Stimulated activated effector memory CD8-positive, alpha-beta T cell treated with anti-CD3 and anti-CD28 coated beads, Interleukin-12 subunit alpha, Interleukin-12 subunit beta, amount 100 ng/mL, for 72 hours (primary cell): ENCODE data around the gene TNFRSF11A.

Experiments used
- ATAC-seq: fragments of 150-1000 bp; cut with Tn5 transposase; 2 replicates; pipeline ENCODE4 v1.10.0; 2021
- DNase-seq, 2 donors: peaks; one replicate each; pipeline ENCODE4 v3.0.0; 2021 to 2022; ENCODE audit warnings: low spot score in 2 of 2
- H3K27ac Mint-ChIP-seq: one replicate; pipeline ENCODE4 v1.8.0; 2022; ENCODE audit warnings: mild to moderate bottlenecking, mixed read lengths
- H3K36me3 Mint-ChIP-seq: one replicate; pipeline ENCODE4 v1.8.0; 2022; ENCODE audit warnings: mild to moderate bottlenecking, mixed read lengths
- H3K4me1 Mint-ChIP-seq: one replicate; pipeline ENCODE4 v1.8.0; 2022; ENCODE audit warnings: mixed read lengths
- H3K4me3 Mint-ChIP-seq: one replicate; pipeline ENCODE4 v1.8.0; 2022; ENCODE audit warnings: mild to moderate bottlenecking, mixed read lengths
- H3K9me3 Mint-ChIP-seq: one replicate; pipeline ENCODE4 v1.8.0; 2022; ENCODE audit warnings: mixed read lengths

TNFRSF11A gene

DNA sequence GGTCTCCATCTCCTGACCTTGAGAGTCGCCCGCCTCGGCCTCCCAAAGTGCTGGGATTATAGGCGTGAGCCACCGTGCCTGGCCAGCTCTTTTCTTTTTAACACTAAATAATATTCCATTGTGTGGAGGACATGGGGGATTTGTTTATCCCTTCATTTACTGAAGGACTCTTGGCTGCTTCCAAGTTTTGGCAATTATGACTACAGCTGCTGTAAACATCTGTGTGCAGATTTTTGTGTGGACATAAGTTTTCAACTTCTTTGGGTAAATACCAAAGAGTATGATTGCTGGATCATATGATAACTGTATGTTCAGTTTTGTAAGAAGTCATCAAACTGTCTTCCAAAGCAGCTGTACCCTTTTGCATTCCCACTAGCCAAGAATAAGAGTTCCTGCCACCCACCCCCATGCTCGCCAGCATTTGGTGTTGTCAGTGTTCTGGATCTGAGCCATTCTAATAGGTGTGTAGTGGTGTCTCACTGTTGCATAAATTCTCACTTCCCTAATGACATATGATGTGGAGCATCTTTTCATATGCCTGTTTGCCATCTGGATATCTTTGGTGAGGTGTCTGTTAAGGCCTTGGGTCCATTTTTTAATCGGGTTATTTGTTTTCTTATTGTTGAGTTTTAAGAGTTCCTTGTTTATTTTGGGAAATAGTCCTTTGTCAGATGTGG is 52.2 kb downstream of the TNFRSF11A start:
- peaks cover 25% of the 10 kb centered on the region for H3K4me1 Mint-ChIP-seq
- no peak overlapping the region for H3K4me3 Mint-ChIP-seq
- H3K9me3 Mint-ChIP-seq = no peaks in the 10 kb centered on the region
- DNase-seq (no peak), ATAC-seq (no peak)
- H3K27ac Mint-ChIP-seq = no peak overlapping the region
- peaks cover 20% of the 10 kb centered on the region for H3K36me3 Mint-ChIP-seq

DNA sequence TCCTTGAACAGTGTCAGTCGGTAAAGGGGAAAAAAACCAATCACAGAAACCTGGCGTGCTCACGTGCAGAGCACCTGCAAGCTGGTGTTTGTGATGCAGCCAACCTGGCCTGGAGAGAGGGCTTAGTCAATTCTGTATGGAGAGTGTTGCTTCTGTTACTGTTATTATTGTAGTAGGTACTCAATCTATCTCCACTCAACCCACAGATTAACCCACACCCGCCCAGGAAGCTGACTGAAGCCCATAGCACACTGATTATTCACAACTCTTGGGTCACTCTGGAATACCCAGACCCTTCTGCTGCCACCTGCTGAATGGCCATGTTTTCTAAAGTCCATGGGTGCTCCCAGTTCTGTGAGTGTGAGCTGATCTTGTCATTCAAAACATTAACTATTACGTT is 53.9 kb downstream of the TNFRSF11A start:
- Mint-ChIP-seq H3K4me1 (peaks cover 11% of the 10 kb centered on the region), H3K9me3 (no peaks in the 10 kb centered on the region), H3K27ac (no peak overlapping the region), H3K4me3 (no peak overlapping the region), H3K36me3 (peaks cover 20% of the 10 kb centered on the region)
- peak; percentile 81 for ATAC-seq
- no peak for DNase-seq

DNA sequence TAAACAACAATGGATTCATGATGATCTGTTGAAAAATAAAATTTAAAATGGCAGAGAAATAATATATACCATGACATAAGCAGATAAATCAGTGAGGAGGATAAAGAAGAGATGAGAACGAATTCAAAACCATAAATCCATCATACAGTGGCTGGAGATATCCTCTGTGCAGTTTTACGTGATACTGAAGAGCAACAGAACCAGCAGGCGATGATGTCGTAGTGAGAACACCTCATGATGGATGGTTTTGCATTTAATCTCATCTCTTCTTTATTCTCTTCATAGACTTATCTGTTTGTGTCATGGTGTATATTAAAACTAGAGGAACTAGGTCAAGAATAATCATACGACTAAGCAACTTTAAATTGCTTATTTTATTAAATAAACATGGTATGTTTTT is 56.3 kb downstream of the TNFRSF11A start:
- ATAC-seq = no peak
- H3K36me3 Mint-ChIP-seq = peaks cover 19% of the 10 kb centered on the region

DNA sequence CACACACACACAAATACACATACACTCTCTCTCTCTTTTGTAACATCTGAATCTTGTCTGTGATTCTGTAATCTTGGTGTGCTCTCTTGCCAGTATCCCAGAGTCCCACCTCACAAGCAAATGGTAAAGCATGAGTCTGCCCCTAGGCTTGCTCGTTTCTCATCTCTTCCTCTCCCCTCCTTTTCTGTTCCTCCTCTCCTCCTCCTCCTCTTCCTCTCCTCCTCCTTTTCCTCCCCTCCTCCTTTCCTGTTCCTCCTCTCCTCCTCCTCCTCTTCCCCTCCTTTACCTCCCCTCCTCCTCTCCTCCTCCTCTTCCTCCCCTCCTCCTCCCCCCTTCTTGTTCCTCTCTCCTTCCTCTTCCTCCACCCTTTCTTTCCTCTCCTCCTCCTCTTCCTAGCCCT is 59.0 kb downstream of the TNFRSF11A start:
- Mint-ChIP-seq H3K4me1 (peaks cover 7% of the 10 kb centered on the region), H3K9me3 (no peaks in the 10 kb centered on the region), H3K4me3 (no peak overlapping the region), H3K27ac (no peak overlapping the region), H3K36me3 (peaks cover 25% of the 10 kb centered on the region)
- ATAC-seq = no peak
- DNase-seq = no peak

More for the DNA sequence above, 56.3 kb downstream of the TNFRSF11A start:
- no peak for DNase-seq
- Mint-ChIP-seq H3K4me3 (no peak overlapping the region), H3K4me1 (peaks cover 11% of the 10 kb centered on the region), H3K27ac (no peak overlapping the region), H3K9me3 (no peaks in the 10 kb centered on the region)

DNA sequence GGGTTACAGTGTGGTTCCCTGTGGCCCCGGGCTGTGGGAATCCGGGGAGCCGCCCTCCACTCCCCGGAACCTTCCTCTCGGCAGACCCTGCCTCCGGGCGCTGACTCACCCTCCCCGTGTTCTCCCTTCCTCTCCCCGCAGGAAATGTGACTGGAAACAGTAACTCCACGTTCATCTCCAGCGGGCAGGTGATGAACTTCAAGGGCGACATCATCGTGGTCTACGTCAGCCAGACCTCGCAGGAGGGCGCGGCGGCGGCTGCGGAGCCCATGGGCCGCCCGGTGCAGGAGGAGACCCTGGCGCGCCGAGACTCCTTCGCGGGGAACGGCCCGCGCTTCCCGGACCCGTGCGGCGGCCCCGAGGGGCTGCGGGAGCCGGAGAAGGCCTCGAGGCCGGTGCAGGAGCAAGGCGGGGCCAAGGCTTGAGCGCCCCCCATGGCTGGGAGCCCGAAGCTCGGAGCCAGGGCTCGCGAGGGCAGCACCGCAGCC is 59.5 kb downstream of the TNFRSF11A start:
- no peak overlapping the region for H3K4me3 Mint-ChIP-seq
- peaks cover 9% of the 10 kb centered on the region for H3K4me1 Mint-ChIP-seq
- no peak for DNase-seq
- ATAC-seq = no peak
- peaks cover 21% of the 10 kb centered on the region for H3K36me3 Mint-ChIP-seq
- H3K9me3 Mint-ChIP-seq = no peaks in the 10 kb centered on the region
- H3K27ac Mint-ChIP-seq = no peak overlapping the region

DNA sequence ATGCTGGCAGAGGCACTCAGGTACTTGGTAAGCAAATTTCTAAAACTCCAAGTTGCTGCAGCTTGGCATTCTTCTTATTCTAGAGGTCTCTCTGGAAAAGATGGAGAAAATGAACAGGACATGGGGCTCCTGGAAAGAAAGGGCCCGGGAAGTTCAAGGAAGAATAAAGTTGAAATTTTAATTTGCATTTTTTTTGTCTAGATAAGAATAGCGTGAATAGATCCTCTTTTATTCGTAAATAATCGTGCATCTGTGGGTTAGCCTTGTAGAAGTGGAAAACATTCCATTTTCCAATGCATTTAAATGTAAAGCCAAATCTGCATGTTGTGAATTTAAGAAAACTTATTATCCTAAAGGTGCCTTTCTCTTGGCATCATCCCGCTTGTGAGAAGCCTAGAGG is 61.0 kb downstream of the TNFRSF11A start:
- ATAC-seq = no peak
- DNase-seq = no peak
- Mint-ChIP-seq H3K4me1 (peaks cover 13% of the 10 kb centered on the region), H3K27ac (no peak overlapping the region), H3K36me3 (peaks cover 15% of the 10 kb centered on the region), H3K4me3 (no peak overlapping the region), H3K9me3 (no peaks in the 10 kb centered on the region)

DNA sequence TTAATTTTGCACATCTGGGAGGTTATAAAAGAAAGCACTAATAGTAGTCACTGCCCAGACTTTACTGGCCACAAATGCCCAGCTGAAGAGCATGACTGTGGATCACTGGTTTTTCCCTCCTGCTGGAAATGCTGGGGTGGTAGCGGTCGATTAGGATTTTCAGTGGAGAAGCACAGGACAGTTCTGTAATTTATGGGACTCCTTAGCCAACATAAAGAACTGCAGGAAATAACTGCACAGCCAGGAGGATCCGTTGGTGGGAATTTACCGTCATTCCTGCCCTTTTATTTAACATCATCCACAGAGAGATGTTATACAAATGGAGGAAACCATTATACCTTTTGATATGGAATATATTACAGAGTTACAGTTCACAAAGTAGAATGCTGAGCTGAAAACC is 61.5 kb downstream of the TNFRSF11A start:
- ATAC-seq = no peak
- peaks cover 13% of the 10 kb centered on the region for H3K4me1 Mint-ChIP-seq
- H3K36me3 Mint-ChIP-seq = peaks cover 15% of the 10 kb centered on the region
- H3K27ac Mint-ChIP-seq = no peak overlapping the region
- H3K4me3 Mint-ChIP-seq = no peak overlapping the region
- H3K9me3 Mint-ChIP-seq = no peaks in the 10 kb centered on the region
- no peak for DNase-seq

DNA sequence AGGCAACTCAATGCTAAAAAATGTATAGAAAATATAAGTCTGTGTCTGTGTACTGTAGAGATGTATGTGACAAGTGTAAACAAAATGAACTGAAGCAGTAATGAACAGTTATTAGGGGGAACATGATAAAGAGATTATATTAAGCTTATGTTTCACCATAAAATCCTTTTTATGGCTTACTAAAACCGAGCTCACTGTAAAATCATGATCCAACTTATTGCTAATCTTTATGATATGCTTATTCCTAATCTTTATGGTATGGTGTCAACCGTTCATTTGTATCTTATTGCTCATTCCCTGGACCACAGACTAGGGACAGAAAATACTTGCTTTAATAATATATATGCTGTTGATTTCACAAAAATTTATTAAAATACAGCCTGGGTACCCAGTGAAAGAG is 62.1 kb downstream of the TNFRSF11A start:
- Mint-ChIP-seq H3K4me3 (no peak overlapping the region), H3K36me3 (peaks cover 15% of the 10 kb centered on the region), H3K9me3 (no peaks in the 10 kb centered on the region), H3K4me1 (peaks cover 13% of the 10 kb centered on the region), H3K27ac (no peak overlapping the region)
- DNase-seq = no peak
- ATAC-seq = no peak

DNA sequence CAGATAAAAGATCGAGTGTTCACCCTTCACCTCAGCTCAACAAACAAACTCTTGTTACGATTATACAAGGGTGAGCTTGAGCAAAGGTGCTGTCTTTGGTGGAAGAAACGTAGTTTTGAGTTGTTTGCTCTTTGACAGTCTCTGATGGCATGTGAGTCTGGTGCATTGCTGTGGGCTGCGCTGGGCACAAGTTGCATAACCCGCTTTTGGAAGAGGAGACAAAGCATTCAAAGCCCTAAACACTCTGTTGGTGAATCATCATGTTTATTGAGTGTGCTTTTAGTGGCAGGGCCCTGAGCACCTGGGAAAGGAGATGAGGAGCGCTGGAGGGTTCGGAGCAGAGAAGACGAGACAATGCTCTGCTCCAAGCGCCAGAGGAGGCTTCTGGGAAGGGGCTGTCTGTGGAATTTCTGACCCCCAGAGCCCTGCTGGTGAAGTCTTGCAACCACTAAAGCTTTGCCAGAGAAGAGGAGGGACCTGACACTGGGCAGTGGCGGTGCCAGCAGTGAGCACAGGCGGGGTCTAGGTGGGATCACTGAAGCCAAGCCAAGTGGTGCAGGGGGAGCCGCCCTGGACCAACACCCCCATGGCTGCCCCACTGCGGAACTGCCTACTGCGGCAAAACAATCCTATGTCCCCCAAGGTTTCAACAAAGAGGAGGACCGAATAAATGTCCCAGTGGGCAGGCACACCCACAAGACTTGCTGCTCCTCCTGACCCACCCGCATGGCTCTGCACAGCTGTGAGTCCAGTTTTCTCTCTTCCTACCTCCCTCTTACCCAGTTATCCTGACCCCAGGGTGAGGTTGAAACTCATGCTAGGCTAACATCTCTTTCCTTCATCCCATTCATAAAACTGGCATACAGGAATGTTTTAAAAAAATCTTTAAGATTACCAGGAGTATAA is 64.0 kb downstream of the TNFRSF11A start:
- Mint-ChIP-seq H3K4me3 (no peak overlapping the region), H3K4me1 (peaks cover 13% of the 10 kb centered on the region), H3K27ac (peak overlapping the region; percentile 2), H3K9me3 (no peaks in the 10 kb centered on the region), H3K36me3 (peaks cover 23% of the 10 kb centered on the region)
- DNase-seq = no peak
- no peak for ATAC-seq

DNA sequence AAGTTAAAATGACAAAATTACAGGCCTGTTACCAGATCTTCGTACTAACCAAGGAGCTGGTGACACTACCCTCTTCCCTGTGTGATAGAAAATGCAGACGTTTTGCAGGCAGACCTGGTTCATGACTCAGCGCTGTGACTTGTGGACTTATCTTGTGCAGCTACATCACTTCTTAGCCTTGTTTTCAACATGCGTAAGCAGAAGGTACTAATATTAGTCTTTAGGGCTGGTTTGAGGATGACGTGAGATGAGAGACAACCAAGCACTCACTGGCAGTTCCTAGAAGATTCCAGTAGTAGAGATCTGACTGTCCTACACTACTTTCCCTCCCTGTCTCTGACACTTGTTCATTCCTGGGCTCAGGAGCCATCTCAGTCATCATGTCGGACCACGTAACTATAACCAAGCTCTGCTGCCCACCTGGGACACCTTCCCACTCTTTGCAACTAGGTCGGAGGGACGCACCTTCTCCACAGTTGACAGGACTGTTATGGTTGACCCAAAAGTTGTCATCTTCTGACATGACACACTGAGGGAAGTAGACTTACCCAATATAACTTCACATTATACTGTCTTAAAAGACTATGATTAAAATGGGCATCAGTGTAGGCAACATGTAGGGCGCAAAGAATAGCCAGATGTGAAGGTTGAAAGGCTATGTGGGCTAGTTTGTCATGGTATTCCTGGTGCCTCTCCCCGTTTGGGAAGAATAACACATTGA is 64.8 kb downstream of the TNFRSF11A start:
- H3K9me3 Mint-ChIP-seq = no peaks in the 10 kb centered on the region
- peak overlapping the region; percentile 2 for H3K27ac Mint-ChIP-seq

DNA sequence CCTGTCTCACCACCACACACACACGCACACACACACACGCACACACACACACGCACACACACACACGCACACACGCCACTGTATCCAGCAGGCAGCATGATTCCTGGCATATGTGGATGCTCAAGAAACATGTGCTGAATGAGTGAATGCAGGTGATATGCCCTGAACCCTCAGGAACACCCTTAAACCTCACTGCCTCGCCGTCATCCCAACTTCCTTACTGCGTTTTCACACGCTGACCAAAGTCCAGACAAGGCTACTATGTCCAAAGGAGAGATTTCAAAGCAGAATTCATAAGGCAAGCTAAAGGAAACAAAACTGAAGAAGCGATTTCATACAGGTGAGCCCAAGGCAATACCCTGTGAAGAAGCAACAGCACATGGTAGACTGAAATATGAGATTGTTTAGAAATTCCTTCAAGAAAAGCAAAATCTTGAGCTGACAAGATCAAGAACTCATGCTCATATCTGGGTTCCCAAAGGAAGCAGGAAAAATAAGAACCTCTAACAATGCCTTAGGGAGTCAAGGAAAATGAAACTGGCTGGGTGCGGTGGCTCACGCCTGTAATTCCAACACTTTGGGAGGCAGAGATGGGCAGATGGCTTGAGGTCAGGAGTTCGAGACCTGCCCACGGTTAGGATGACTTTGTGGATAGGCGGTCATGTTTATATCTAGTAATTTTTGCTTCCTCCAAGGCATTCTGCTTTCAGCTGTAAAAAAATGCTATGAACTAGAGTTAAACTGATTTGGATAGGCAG is 69.1 kb downstream of the TNFRSF11A start:
- H3K36me3 Mint-ChIP-seq = peaks cover 8% of the 10 kb centered on the region
- H3K9me3 Mint-ChIP-seq = no peaks in the 10 kb centered on the region
- no peak for ATAC-seq
- no peak for DNase-seq
- no peak overlapping the region for H3K27ac Mint-ChIP-seq
- H3K4me3 Mint-ChIP-seq = no peak overlapping the region
- peaks cover 40% of the 10 kb centered on the region for H3K4me1 Mint-ChIP-seq

More for the DNA sequence above, 64.8 kb downstream of the TNFRSF11A start:
- DNase-seq (no peak), ATAC-seq (peak; percentile 93)
- no peak overlapping the region for H3K4me3 Mint-ChIP-seq
- H3K36me3 Mint-ChIP-seq = peaks cover 23% of the 10 kb centered on the region
- peaks cover 13% of the 10 kb centered on the region for H3K4me1 Mint-ChIP-seq

DNA sequence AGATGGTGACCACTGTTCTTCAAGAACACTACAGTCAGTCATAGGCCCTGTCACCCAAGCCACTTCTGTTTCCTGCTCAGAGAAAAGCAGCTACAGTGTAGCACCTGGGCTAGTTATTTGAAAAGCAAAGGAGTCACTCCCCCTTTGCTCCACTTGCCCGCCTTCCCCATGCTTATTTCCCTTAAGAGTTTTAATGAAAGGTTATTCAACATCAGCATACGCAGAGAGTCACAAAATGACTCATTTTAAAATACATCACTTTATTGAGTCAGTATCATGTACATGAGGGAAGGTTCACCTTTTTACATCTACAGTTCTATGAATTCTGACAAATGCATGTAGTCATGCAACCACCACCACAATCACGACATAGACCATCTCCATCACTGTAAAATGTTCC is 71.3 kb downstream of the TNFRSF11A start:
- Mint-ChIP-seq H3K36me3 (peaks cover 8% of the 10 kb centered on the region), H3K9me3 (no peaks in the 10 kb centered on the region), H3K27ac (peak overlapping the region; percentile 85), H3K4me1 (peaks cover 49% of the 10 kb centered on the region), H3K4me3 (peak overlapping the region; percentile 29)
- peak; percentile 95 for ATAC-seq
- DNase-seq = peak in 1 of 2 donors; percentile 59

DNA sequence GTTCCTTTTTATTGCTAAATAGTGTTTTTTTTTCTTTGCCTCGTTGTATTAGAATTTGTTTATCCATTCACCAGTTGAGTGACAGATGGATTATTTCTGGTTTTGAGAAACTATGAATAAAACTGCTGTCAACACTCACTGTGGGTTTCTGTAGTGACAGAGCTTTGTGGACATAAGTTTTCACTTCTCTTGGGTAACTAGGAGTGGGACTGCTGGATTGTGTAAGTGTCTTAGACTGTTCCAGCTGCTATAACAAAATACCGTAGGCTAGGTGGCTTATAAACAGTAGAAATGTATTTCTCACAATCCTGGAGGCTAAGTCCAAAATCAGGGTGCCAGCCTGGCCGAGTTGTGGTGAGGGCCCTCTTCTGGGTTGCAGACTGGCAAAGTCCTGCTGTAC is 71.9 kb downstream of the TNFRSF11A start:
- peak overlapping the region; percentile 29 for H3K4me3 Mint-ChIP-seq
- peaks cover 49% of the 10 kb centered on the region for H3K4me1 Mint-ChIP-seq
- peaks cover 8% of the 10 kb centered on the region for H3K36me3 Mint-ChIP-seq
- H3K27ac Mint-ChIP-seq = peak overlapping the region; percentile 85
- DNase-seq (no peak), ATAC-seq (peak; percentile 56)
- no peaks in the 10 kb centered on the region for H3K9me3 Mint-ChIP-seq

DNA sequence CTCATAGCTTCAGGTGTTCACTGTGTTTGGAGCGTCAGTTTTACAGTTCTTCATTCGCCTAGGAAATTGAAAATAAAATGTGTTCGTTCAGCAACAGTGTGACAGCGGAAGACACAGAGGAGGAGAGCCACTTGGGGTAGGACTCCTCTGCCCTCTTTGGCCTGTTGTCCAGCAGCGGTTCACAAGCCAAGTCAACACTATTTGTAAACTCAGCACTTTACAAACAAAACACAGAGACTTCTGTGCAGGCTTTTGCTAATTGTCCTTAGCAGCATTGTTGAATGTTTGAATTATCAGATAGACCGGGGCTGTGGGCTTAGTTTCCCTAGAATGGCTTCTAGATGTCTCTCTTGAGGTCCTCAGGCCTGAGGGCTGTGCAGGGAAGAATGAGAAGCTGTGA is 73.2 kb downstream of the TNFRSF11A start:
- ATAC-seq = no peak
- H3K36me3 Mint-ChIP-seq = peaks cover 1% of the 10 kb centered on the region
- DNase-seq = no peak
- no peak overlapping the region for H3K27ac Mint-ChIP-seq
- no peaks in the 10 kb centered on the region for H3K9me3 Mint-ChIP-seq
- no peak overlapping the region for H3K4me3 Mint-ChIP-seq
- peaks cover 49% of the 10 kb centered on the region for H3K4me1 Mint-ChIP-seq

DNA sequence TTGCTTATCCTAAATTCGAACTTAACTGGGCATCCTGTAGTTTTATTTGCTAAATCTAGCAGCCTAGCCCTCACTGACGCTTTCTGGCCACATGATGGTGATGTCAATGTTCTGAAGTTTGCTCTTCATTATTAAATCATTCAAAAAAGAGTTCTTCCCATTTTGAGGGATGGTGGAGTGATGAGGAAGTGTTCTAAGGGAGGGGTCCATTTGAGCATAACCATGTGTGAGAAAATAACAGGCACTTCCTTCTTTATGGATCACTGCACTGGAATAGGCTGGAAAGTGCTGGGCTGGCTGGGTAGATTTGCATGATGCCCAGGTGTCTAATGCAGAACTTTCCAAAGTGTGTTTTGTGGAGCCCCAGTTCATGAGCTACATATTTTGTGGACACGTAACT is 74.2 kb downstream of the TNFRSF11A start:
- Mint-ChIP-seq H3K27ac (no peak overlapping the region), H3K4me1 (peaks cover 49% of the 10 kb centered on the region), H3K36me3 (no peaks in the 10 kb centered on the region), H3K4me3 (no peak overlapping the region), H3K9me3 (no peaks in the 10 kb centered on the region)
- no peak for ATAC-seq
- no peak for DNase-seq
